Neutrophil (primary cell): ENCODE measurements around the gene NFE2.
A peak's percentile ranks its signal among the peaks of the same experiment; 100 is the strongest.

Experiments used
- H3K27ac ChIP-seq: fragments of 200-600 bp; sonication (generic); 2 replicates; pipeline ENCODE4 v1.5.1; 2016; ENCODE audit warnings: mild to moderate bottlenecking, moderate library complexity
- H3K27me3 ChIP-seq: fragments of 200-600 bp; sonication (generic); 2 replicates; pipeline ENCODE4 v1.6.0; 2016; ENCODE audit warnings: mild to moderate bottlenecking
- H3K36me3 ChIP-seq: fragments of 200-600 bp; sonication (generic); 2 replicates; pipeline ENCODE4 v1.5.1; 2017
- H3K4me1 ChIP-seq, 2 experiments: fragments of 200-600 bp in 1 of 2; sonication (generic) in 1 of 2; 1 replicate in 1 of 2; 2 replicates in 1 of 2; pipeline versions ENCODE4 v1.5.1 to v1.6.1; 2013 to 2016; ENCODE audit warnings: low read depth in 1 of 2, low read length in 1 of 2, mild to moderate bottlenecking in 1 of 2, moderate library complexity in 1 of 2; ENCODE audit not compliant: control insufficient read depth in 1 of 2, insufficient read depth in 1 of 2
- H3K4me3 ChIP-seq, 2 experiments: fragments of 200-600 bp in 1 of 2; sonication (generic) in 1 of 2; 1 replicate in 1 of 2; 2 replicates in 1 of 2; pipeline ENCODE4 v1.5.1; 2013 to 2016; ENCODE audit warnings: low read depth in 1 of 2, low read length in 1 of 2, mild to moderate bottlenecking in 1 of 2, moderate library complexity in 1 of 2
- H3K9me3 ChIP-seq: fragments of 200-600 bp; sonication (generic); 2 replicates; pipeline ENCODE4 v1.5.1; 2016
- CTCF ChIP-seq: fragments of 200-600 bp; sonication (generic); IDR thresholded peaks from 2 replicates; pipeline ENCODE4 v1.5.1; 2016; ENCODE audit warnings: antibody characterized with exemption

NFE2 gene

GRCh38 chr12:54257332-54257731, 43.5 kb downstream of the NFE2 start:
- Histone ChIP-seq H3K36me3 (peaks cover 6% of the 10 kb centered on the region), H3K27me3 (no peaks in the 10 kb centered on the region)

DNA sequence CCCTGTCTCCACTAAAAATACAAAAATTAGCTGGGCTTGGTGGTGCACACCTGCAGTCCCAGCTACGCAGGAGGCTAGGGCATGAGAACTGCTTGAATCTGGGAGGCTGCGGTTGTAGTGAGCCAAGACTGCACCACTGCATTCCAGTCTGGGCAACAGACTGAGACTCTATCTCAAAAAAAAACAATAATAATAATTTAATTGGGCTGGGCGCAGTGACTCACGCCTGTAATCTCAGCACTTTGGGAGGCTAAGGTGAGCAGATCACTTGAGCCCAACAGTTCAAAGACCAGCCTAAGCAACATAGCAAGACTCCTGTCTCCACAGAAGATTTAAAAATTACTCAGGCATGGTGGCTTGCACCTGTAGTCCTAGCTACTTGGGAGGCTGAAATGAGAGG, 47.6 kb downstream of the NFE2 start:
- no peak overlapping the region for H3K4me3 ChIP-seq
- H3K27me3 ChIP-seq = no peaks in the 10 kb centered on the region
- peaks cover 6% of the 10 kb centered on the region for H3K36me3 ChIP-seq
- peaks cover 6 to 10% of the 10 kb centered on the region in 2 experiments for H3K4me1 ChIP-seq
- TF ChIP-seq CTCF = no peak
- H3K27ac ChIP-seq = no peak overlapping the region
- H3K9me3 ChIP-seq = no peaks in the 10 kb centered on the region

More at GRCh38 chr12:54257332-54257731, 43.5 kb downstream of the NFE2 start:
- no peak for TF ChIP-seq CTCF
- no peaks in the 10 kb centered on the region for H3K9me3 ChIP-seq
- no peak overlapping the region for H3K27ac ChIP-seq
- H3K4me3 ChIP-seq = no peak overlapping the region
- peaks cover 18 to 22% of the 10 kb centered on the region in 2 experiments for H3K4me1 ChIP-seq

DNA sequence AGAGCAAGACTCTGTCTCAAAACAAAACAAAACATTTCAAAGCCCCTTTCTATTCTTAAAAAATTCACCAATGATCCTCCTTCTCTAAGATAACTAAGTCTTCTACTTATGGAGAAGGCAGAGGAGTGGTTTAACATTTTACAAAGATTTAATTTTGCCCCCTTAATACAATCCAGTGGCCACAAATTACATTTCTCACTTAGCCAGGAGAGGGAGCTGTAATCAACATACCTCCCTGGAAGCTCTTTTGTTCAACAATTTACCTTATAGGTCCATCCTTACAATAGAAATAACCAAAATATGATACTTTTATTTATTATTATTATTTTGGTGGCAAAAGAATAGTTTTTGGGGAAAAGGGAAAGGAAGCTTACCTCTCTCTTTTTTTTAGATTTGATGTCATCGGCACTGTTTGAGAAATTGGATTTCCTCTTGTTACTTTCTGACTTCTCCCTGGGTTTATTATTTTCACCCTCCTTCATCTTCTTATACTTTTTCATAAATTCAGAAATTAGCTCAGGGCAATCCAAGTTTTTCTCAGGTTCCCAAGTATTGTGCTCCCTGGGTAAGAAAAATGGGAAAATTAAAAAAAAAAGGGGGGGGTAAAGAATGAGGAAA, 49.0 kb downstream of the NFE2 start:
- peaks cover 6% of the 10 kb centered on the region for H3K36me3 ChIP-seq

DNA sequence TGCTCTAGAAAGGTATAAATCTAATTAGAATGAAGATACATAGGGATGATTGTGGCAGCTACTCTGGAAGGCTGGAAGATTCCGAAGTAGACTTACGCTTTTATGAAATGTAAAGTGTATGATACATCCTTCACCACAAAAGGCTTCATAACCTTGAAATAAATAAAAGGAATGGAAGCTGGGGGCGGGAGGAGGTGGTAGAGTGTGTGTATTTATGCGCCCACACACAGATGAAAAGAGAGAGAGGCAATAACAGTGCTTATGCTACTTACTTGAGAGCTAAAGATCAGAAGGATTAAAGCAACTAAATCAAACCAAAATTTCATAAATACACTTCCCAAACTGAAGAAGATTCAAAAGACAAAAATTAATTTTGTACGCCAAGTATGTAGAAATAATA, 51.3 kb downstream of the NFE2 start:
- Histone ChIP-seq H3K4me3 (no peak overlapping the region), H3K27me3 (no peaks in the 10 kb centered on the region), H3K36me3 (no peaks in the 10 kb centered on the region), H3K27ac (no peak overlapping the region), H3K9me3 (no peaks in the 10 kb centered on the region), H3K4me1 (peaks cover 6 to 10% of the 10 kb centered on the region in 2 experiments)
- TF ChIP-seq CTCF = no peak

More for the DNA sequence above, 49.0 kb downstream of the NFE2 start:
- peak; percentile 54 for TF ChIP-seq CTCF
- Histone ChIP-seq H3K27ac (peak overlapping the region; percentile 66), H3K9me3 (no peaks in the 10 kb centered on the region), H3K4me1 (peaks cover 6 to 10% of the 10 kb centered on the region in 2 experiments), H3K27me3 (no peaks in the 10 kb centered on the region), H3K4me3 (peak overlapping the region in 1 of 2 experiments; percentile 7)

DNA sequence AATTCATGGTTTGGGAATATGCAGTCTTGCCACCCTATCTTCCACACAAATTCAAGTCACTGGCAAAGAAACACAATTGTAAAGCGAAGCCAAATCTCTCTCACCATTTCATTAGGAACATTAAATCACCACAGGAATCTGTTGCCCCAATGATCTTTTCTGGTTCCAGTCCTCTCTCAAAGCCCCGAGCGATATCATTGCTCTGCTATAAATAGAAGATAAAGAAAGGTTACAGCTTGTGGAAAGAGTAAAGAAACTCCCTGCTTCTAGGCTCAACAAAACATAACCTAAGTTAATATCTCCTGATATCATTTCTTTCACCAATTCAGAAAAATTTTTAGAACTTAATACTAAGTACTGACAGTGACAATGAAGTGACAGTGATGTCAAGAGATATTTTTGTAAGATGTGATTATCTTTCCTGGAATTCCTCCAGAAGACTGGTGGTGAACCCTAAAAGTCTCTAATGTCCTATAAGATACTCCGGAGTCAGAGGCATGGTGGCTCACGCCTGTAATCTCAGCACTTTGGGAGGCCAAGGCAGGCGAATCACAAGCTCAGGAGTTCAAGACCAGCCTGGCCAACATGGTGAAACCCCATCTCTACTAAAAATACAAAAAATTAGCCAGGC, 54.7 kb downstream of the NFE2 start:
- peaks cover 3 to 4% of the 10 kb centered on the region in 2 experiments for H3K4me1 ChIP-seq
- H3K36me3 ChIP-seq = peaks cover 17% of the 10 kb centered on the region
- H3K4me3 ChIP-seq = no peak overlapping the region
- no peak for TF ChIP-seq CTCF
- no peaks in the 10 kb centered on the region for H3K9me3 ChIP-seq
- H3K27me3 ChIP-seq = no peaks in the 10 kb centered on the region
- H3K27ac ChIP-seq = no peak overlapping the region
